HepG2 (cell line): Measurements from ENCODE around the gene DENND10. TPM values are rescaled to one million over a fixed set of nuclear protein-coding genes. Genes with fewer than 3 reads are reported as not detected.
A peak's percentile ranks its signal among the peaks of the same experiment; 100 is the strongest.

Experiments used
- E2F1 ChIP-seq: sonication (generic); formaldehyde crosslinking; IDR thresholded peaks from 2 replicates; pipeline ENCODE4 v1.5.0; 2020; ENCODE audit warnings: missing genetic modification reagents
- HMG20B ChIP-seq: conservative IDR thresholded peaks from 2 replicates; pipeline ENCODE4 v1.6.1; 2016; ENCODE audit warnings: missing genetic modification reagents, missing compliant biosample characterization
- MEIS2 ChIP-seq: sonication (generic); formaldehyde crosslinking; IDR thresholded peaks from 2 replicates; pipeline ENCODE4 v1.9.0; 2021; ENCODE audit warnings: mild to moderate bottlenecking, missing genetic modification reagents
- NFIC ChIP-seq: IDR thresholded peaks from 2 replicates; pipeline ENCODE4 v1.6.1; 2012; ENCODE audit warnings: mild to moderate bottlenecking, low read length, inconsistent platforms
- RBAK ChIP-seq: sonication (generic); formaldehyde crosslinking; IDR thresholded peaks from 2 replicates; pipeline ENCODE4 v1.5.1; 2020; ENCODE audit warnings: mild to moderate bottlenecking, missing genetic modification reagents
- REPIN1 ChIP-seq: sonication (generic); formaldehyde crosslinking; IDR thresholded peaks from 2 replicates; pipeline ENCODE4 v1.8.0; 2022; ENCODE audit warnings: missing genetic modification reagents, low read depth, mild to moderate bottlenecking, borderline replicate concordance
- SKI ChIP-seq: fragments of 450-650 bp; IDR thresholded peaks from one replicate; pipeline ENCODE4 v1.6.1; 2018; ENCODE audit warnings: mild to moderate bottlenecking; ENCODE audit not compliant: partially characterized antibody
- SOX5 ChIP-seq: IDR thresholded peaks from 2 replicates; pipeline ENCODE4 v1.6.1; 2016; ENCODE audit warnings: borderline replicate concordance
- SP1 ChIP-seq, 2 experiments: fragments of 450-650 bp in 1 of 2; sonication (generic) in 1 of 2; formaldehyde crosslinking in 1 of 2; IDR thresholded peaks; 2 replicates each; pipeline versions ENCODE4 v1.4.0 to v1.6.1; 2016 to 2020; ENCODE audit warnings: missing genetic modification reagents in 1 of 2
- TRIM24 ChIP-seq: sonication (generic); formaldehyde crosslinking; IDR thresholded peaks from 2 replicates; pipeline ENCODE4 v1.8.0; 2022; ENCODE audit warnings: mild to moderate bottlenecking, missing genetic modification reagents
- ZBTB46 ChIP-seq: sonication (generic); formaldehyde crosslinking; IDR thresholded peaks from 2 replicates; pipeline ENCODE4 v1.4.0; 2020; ENCODE audit warnings: mild to moderate bottlenecking, missing genetic modification reagents, borderline replicate concordance
- ZBTB7A ChIP-seq: sonication (generic); formaldehyde crosslinking; IDR thresholded peaks from 2 replicates; pipeline ENCODE4 v1.8.0; 2022; ENCODE audit warnings: mild to moderate bottlenecking, missing genetic modification reagents
- ZNF10 ChIP-seq: sonication (generic); formaldehyde crosslinking; IDR thresholded peaks from 2 replicates; pipeline ENCODE4 v1.4.0; 2020; ENCODE audit warnings: mild to moderate bottlenecking, low read depth, missing genetic modification reagents, borderline replicate concordance
- ZNF225 ChIP-seq: sonication (generic); formaldehyde crosslinking; IDR thresholded peaks from 2 replicates; pipeline ENCODE4 v1.4.0; 2020; ENCODE audit warnings: mild to moderate bottlenecking, missing genetic modification reagents
- ZNF501 ChIP-seq: sonication (generic); formaldehyde crosslinking; IDR thresholded peaks from 2 replicates; pipeline ENCODE4 v1.5.1; 2020; ENCODE audit warnings: mild to moderate bottlenecking, moderate library complexity, missing genetic modification reagents
- ZNF7 ChIP-seq: IDR thresholded peaks from 2 replicates; pipeline ENCODE4 v1.6.1; 2016; ENCODE audit warnings: missing biosample characterization, missing genetic modification reagents
- ZNF776 ChIP-seq: sonication (generic); formaldehyde crosslinking; IDR thresholded peaks from 2 replicates; pipeline ENCODE4 v1.4.0; 2020; ENCODE audit warnings: mild to moderate bottlenecking, missing genetic modification reagents
- ZNF841 ChIP-seq: sonication (generic); formaldehyde crosslinking; IDR thresholded peaks from 2 replicates; pipeline ENCODE4 v1.8.1; 2023; ENCODE audit warnings: missing genetic modification reagents, borderline replicate concordance
- polyA plus RNA-seq, 8 experiments: library from polyadenylated mRNA; depleted of rRNA in 3 of 8; stranded (reverse) in 7 of 8; unstranded in 1 of 8; fragments of >200 nt; fragmentation: Illumina TruSeq in 4 of 8; extraction: Trizol in 4 of 8; gene quantifications; 2 replicates each; pipeline versions ENCODE4 v1.2.1 to v1.2.3, GENCODE V29; 2011 to 2016; ENCODE audit warnings: low read depth in 4 of 8, missing spikeins in 1 of 8, mixed read lengths in 1 of 8; ENCODE audit not compliant: insufficient read depth in 1 of 8
- total RNA-seq, 5 experiments: library from RNA; depleted of rRNA; stranded (reverse); fragments of >200 nt; fragmentation: Illumina TruSeq; extraction: Trizol; gene quantifications; 2 replicates each; pipeline ENCODE4 v1.2.3, GENCODE V29; 2016; ENCODE audit warnings: low read depth in 1 of 5
- TF ChIP-seq, protein P1 (sequence below): sonication (generic); formaldehyde crosslinking; IDR thresholded peaks from 2 replicates; pipeline ENCODE4 v1.4.0; 2020; ENCODE audit warnings: missing genetic modification reagents
- TF ChIP-seq, protein P2 (sequence below): sonication (generic); formaldehyde crosslinking; IDR thresholded peaks from 2 replicates; pipeline ENCODE4 v1.4.0; 2020; ENCODE audit warnings: missing genetic modification reagents, borderline replicate concordance

Gene DENND10
- total and polyA plus RNA-seq, 2 of the 13 experiments (the other 11 are each of a cell fraction or from before 2014, with no cell fraction given) = 43.7 to 78.8 TPM

- TF ChIP-seq, protein P1, sequence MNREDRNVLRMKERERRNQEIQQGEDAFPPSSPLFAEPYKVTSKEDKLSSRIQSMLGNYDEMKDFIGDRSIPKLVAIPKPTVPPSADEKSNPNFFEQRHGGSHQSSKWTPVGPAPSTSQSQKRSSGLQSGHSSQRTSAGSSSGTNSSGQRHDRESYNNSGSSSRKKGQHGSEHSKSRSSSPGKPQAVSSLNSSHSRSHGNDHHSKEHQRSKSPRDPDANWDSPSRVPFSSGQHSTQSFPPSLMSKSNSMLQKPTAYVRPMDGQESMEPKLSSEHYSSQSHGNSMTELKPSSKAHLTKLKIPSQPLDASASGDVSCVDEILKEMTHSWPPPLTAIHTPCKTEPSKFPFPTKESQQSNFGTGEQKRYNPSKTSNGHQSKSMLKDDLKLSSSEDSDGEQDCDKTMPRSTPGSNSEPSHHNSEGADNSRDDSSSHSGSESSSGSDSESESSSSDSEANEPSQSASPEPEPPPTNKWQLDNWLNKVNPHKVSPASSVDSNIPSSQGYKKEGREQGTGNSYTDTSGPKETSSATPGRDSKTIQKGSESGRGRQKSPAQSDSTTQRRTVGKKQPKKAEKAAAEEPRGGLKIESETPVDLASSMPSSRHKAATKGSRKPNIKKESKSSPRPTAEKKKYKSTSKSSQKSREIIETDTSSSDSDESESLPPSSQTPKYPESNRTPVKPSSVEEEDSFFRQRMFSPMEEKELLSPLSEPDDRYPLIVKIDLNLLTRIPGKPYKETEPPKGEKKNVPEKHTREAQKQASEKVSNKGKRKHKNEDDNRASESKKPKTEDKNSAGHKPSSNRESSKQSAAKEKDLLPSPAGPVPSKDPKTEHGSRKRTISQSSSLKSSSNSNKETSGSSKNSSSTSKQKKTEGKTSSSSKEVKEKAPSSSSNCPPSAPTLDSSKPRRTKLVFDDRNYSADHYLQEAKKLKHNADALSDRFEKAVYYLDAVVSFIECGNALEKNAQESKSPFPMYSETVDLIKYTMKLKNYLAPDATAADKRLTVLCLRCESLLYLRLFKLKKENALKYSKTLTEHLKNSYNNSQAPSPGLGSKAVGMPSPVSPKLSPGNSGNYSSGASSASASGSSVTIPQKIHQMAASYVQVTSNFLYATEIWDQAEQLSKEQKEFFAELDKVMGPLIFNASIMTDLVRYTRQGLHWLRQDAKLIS (CRISPR knock-in tag) = no peak
- TF ChIP-seq ZNF10 (no peak), ZNF225 (CRISPR knock-in tag) (no peak), RBAK (CRISPR knock-in tag) (no peak), ZNF501 (CRISPR knock-in tag) (no peak; the same call in 1 of the 2 replicates), ZNF7 (no peak), ZNF841 (CRISPR knock-in tag) (no peak), NFIC (no peak), REPIN1 (CRISPR knock-in tag) (no peak), MEIS2 (CRISPR knock-in tag) (0 out of 2 replicates have a peak, but pooled peaks have one; percentile 21), SP1 (IDR thresholded peaks at IDR 0.05) (no peak), SP1 (CRISPR knock-in tag; IDR thresholded peaks at IDR 0.05) (peak; percentile 73), E2F1 (CRISPR knock-in tag) (peak; percentile 45; the same call in 1 of the 2 replicates), SOX5 (CRISPR knock-in tag) (no peak), TRIM24 (CRISPR knock-in tag) (no peak), ZBTB7A (no peak), ZNF776 (CRISPR knock-in tag) (no peak), ZBTB46 (no peak), SKI (peak; percentile 46), HMG20B (no peak)
- TF ChIP-seq, protein P2, sequence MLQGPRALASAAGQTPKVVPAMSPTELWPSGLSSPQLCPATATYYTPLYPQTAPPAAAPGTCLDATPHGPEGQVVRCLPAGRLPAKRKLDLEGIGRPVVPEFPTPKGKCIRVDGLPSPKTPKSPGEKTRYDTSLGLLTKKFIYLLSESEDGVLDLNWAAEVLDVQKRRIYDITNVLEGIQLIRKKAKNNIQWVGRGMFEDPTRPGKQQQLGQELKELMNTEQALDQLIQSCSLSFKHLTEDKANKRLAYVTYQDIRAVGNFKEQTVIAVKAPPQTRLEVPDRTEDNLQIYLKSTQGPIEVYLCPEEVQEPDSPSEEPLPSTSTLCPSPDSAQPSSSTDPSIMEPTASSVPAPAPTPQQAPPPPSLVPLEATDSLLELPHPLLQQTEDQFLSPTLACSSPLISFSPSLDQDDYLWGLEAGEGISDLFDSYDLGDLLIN = no peak; the same call in 1 of the 2 replicates
Observed at GRCh38 chr10:119103903-119104653, at the start of gene DENND10 (continued).
